Ishikawa (cell line): ENCODE results near the gene MAP7D2.

ENCODE experiments used
- CEBPB ChIP-seq: IDR thresholded peaks from 2 replicates; pipeline ENCODE4 v1.6.1; 2012
- RAD21 ChIP-seq: IDR thresholded peaks from 2 replicates; pipeline ENCODE4 v1.6.1; 2012; ENCODE audit warnings: low read depth
- TAF1 ChIP-seq: IDR thresholded peaks from 2 replicates; pipeline ENCODE4 v1.6.1; 2012; ENCODE audit warnings: low read depth, mild to moderate bottlenecking

DNA sequence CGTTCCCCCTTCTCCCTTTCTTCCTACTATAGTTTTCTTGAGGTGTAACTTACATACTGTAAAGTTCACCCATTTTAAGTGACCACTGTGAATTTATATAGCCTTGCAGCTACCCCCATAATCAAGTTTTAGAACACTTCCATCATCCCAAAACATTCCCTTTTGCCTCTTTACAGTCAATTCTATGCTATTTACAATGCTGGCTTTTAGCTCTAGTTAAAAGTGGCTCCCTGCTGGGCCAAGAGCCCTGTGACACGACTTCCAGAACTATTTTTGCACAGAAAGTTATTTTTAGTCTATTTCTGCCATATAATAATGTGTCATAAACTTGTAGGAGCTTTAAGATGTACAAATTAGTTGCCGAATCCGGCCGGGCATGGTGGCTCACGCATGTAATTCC is 26.9 kb downstream of the MAP7D2 start:
- TF ChIP-seq RAD21 (no peak), CEBPB (no peak), TAF1 (no peak)
